GM20431 (cell line): Measurements from ENCODE around the gene THBS3.
"Not testable (repeated sequence)": the region's sequence is repeated elsewhere in the genome, so short reads cannot be mapped to it uniquely, and the experiment has no call there.

Experiments used
- in situ Hi-C: fragments of 300-500 bp; cut with MseI, MboI; formaldehyde crosslinking; loops from one replicate; pipeline ENCODE4 v1.15.0; 2020; ENCODE audit warnings: low sequenced_read_pairs; ENCODE audit not compliant: unreplicated experiment

THBS3 gene

GRCh38 chr1:155176544-155177071 lies 31.1 kb downstream of the THBS3 start:
- in situ Hi-C loops: no loop called here

- in situ Hi-C loops: no loop called here
Observed at GRCh38 chr1:155175927-155176371, 31.7 kb downstream of the THBS3 start.

GRCh38 chr1:155175281-155175926 lies 32.3 kb downstream of the THBS3 start:
- in situ Hi-C loops: no loop called here

- in situ Hi-C loops: no loop called here
Observed at GRCh38 chr1:155174324-155175280, 33.1 kb downstream of the THBS3 start.

- in situ Hi-C loops: no loop called here
Observed at GRCh38 chr1:155173478-155174323, 34.0 kb downstream of the THBS3 start, which contains the start of gene TRIM46. Gene TRIM46 (plus strand): TSS chr1:155173849. CDS start chr1:155173967, 118 bp downstream.

- in situ Hi-C loops: no loop called here
Observed at GRCh38 chr1:155172732-155173477, 34.8 kb downstream of the THBS3 start, which contains the start of gene KRTCAP2. Gene KRTCAP2 (minus strand): TSS chr1:155173304. CDS start chr1:155173224, 80 bp downstream.

- in situ Hi-C loops: no loop called here
Observed at GRCh38 chr1:155171836-155172731, 35.6 kb downstream of the THBS3 start.

GRCh38 chr1:155170806-155171205 lies 36.9 kb downstream of the THBS3 start:
- in situ Hi-C loops: no loop called here

GRCh38 chr1:155170101-155170785 lies 37.5 kb downstream of the THBS3 start:
- in situ Hi-C loops: no loop called here

- in situ Hi-C loops: no loop called here
Observed at GRCh38 chr1:155169541-155169940, 38.2 kb downstream of the THBS3 start.

- in situ Hi-C loops: no loop called here
Observed at GRCh38 chr1:155168456-155169210, 39.1 kb downstream of the THBS3 start.

- in situ Hi-C loops: not testable (repeated sequence)
Observed at GRCh38 chr1:155168105-155168445, 39.6 kb downstream of the THBS3 start.

- in situ Hi-C loops: no loop called here
Observed at GRCh38 chr1:155167166-155168104, 40.3 kb downstream of the THBS3 start.

GRCh38 chr1:155166471-155167165 lies 41.1 kb downstream of the THBS3 start:
- in situ Hi-C loops: no loop called here

GRCh38 chr1:155166051-155166470 lies 41.6 kb downstream of the THBS3 start:
- in situ Hi-C loops: no loop called here
